ENCODE data around the gene ALPP. TPM values are rescaled to one million over a fixed set of nuclear protein-coding genes. Genes with fewer than 3 reads are reported as not detected.

ALPP gene
- total RNA-seq, 1 experiment from 2014 or later = 0.20 TPM

DNA sequence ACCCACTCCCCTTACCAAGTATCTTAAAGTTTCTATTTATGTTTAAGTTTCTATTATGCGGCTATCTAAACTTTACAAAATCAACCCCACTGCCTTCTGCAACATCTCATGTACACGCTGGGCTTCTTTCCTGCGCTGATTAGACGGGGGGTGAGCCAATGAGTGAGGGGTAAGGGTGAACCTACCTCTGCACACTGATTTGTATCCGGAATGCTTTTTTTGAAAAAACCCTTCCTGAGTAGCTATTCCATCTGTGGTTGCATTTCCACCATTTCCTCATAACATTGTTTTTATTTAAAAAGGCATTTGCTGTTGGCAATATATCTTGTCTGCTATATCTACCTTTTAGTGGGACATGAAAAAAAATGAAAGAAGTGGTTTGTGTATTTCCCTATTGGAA, 34.4 kb downstream of the ALPP start:
- no peak overlapping the region for H4K91ac ChIP-seq (ENCODE audit: insufficient read length, low read depth, low read length)
- no peaks in the 10 kb centered on the region for H3K9me3 Mint-ChIP-seq
- no peaks in the 10 kb centered on the region for H3K9me3 ChIP-seq (ENCODE audit: control insufficient read depth, low read depth, low read length)
- DNase-seq = no peak
- no peak overlapping the region for H2BK15ac ChIP-seq (ENCODE audit: low read depth, low read length)
- H4K20me1 ChIP-seq (ENCODE audit: control insufficient read depth, insufficient read depth, insufficient read length) = peaks cover 7% of the 10 kb centered on the region
- H3K18ac ChIP-seq (ENCODE audit: insufficient read length, low read depth, low read length) = no peak overlapping the region
- no peaks in the 10 kb centered on the region for H3K79me2 ChIP-seq (ENCODE audit: insufficient read depth, low read length)
- TF ChIP-seq, protein P1, sequence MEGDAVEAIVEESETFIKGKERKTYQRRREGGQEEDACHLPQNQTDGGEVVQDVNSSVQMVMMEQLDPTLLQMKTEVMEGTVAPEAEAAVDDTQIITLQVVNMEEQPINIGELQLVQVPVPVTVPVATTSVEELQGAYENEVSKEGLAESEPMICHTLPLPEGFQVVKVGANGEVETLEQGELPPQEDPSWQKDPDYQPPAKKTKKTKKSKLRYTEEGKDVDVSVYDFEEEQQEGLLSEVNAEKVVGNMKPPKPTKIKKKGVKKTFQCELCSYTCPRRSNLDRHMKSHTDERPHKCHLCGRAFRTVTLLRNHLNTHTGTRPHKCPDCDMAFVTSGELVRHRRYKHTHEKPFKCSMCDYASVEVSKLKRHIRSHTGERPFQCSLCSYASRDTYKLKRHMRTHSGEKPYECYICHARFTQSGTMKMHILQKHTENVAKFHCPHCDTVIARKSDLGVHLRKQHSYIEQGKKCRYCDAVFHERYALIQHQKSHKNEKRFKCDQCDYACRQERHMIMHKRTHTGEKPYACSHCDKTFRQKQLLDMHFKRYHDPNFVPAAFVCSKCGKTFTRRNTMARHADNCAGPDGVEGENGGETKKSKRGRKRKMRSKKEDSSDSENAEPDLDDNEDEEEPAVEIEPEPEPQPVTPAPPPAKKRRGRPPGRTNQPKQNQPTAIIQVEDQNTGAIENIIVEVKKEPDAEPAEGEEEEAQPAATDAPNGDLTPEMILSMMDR (conservative IDR thresholded peaks at IDR 0.05) = no peak
- no CpG with 5 or more reads among the region's 5 CpGs for WGBS (ENCODE audit: extremely low coverage, insufficient read length, low lambda C conversion rate)
- H4K8ac ChIP-seq (replicated peaks; ENCODE audit: insufficient read length, low read depth, low read length) = no peak overlapping the region
- peaks cover 0 to 76% (median 30%) of the 10 kb centered on the region in 3 experiments; a peak in 5 of 7 replicates for H3K36me3 Mint-ChIP-seq (ENCODE audit: insufficient read depth in 1 of 3, low read depth in 3 of 3)
- H3K23ac ChIP-seq (ENCODE audit: insufficient read length, low read depth, low read length) = no peak overlapping the region
- H2BK12ac ChIP-seq (ENCODE audit: insufficient read length, low read depth, low read length) = no peak overlapping the region
- no peak overlapping the region for H3K14ac ChIP-seq (ENCODE audit: insufficient read depth, low read length)
- H3K56ac ChIP-seq (ENCODE audit: insufficient read length, low read depth, low read length) = no peak overlapping the region
- no peaks in the 10 kb centered on the region for H3K23me2 ChIP-seq (ENCODE audit: insufficient read length, low read depth, low read length, poor library complexity, severe bottlenecking)
- H2BK5ac ChIP-seq (ENCODE audit: insufficient read length, low read length) = no peak overlapping the region
- H3T11ph ChIP-seq (ENCODE audit: low read length) = no peak overlapping the region
- no peak overlapping the region for H4K5ac ChIP-seq (ENCODE audit: insufficient read length, low read depth, low read length)
- no peak overlapping the region for H3K4me3 Mint-ChIP-seq
- H3K4me1 ChIP-seq (ENCODE audit: insufficient read depth, low read length) = no peaks in the 10 kb centered on the region
- H2BK120ac ChIP-seq (ENCODE audit: low read depth, low read length, poor library complexity, severe bottlenecking) = no peak overlapping the region
- no peak overlapping the region for H3K4me2 ChIP-seq (ENCODE audit: insufficient read depth, insufficient read length, low read length)
- no peaks in the 10 kb centered on the region for H3K79me1 ChIP-seq (ENCODE audit: insufficient read depth, low read depth, low read length, poor library complexity, severe bottlenecking)
- H3K27ac Mint-ChIP-seq = no peak overlapping the region
- H2AFZ ChIP-seq (ENCODE audit: low read length) = no peak overlapping the region
- H3K9ac ChIP-seq (ENCODE audit: extremely low read depth, insufficient read length, low read length) = no peak overlapping the region
- H2BK20ac ChIP-seq (ENCODE audit: low read depth, low read length, poor library complexity, severe bottlenecking) = no peak overlapping the region
- peaks cover under 1% of the 10 kb centered on the region; the same call in 1 of the 2 replicates for H3K27me3 ChIP-seq (ENCODE audit: insufficient read depth, low read length)
- no peak overlapping the region for H2AK5ac ChIP-seq (ENCODE audit: insufficient read length, low read length)
- H3K4ac ChIP-seq (ENCODE audit: low read depth, low read length) = no peak overlapping the region
- peaks cover 11% of the 10 kb centered on the region in 2 experiments for H3K4me1 Mint-ChIP-seq
- H3K27me3 Mint-ChIP-seq (ENCODE audit: low read depth) = peaks cover 22% of the 10 kb centered on the region
- H3K27ac ChIP-seq (ENCODE audit: insufficient read length, low read depth, low read length) = no peak overlapping the region

Measured in H9 (cell line).